A204.1 (cell line): Measurements from ENCODE around the gene IL31RA.

Experiments
- FAIRE-seq: peaks from 2 replicates; lab custom pipeline; 2012; peaks lifted over from hg19 to GRCh38; lab: Jason Lieb, UNC

The IL31RA gene

DNA sequence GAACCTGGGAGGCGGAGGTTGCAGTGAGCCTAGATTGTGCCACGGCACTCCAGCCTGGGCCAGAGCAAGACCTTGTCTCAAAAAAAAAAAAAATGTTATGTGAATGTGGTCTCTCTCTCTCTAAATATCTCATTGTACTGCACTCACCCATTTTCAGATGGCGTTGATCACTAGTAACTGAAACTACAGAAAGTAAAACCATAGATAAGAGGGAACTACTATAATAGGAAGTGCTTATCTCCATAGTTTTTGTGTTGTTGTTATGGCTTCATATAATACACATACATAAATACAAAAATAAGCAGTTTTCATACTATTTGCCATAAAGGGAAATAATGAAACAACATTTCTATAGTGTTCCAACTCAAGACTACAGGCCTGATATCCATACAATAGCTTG lies 9.1 kb downstream of the IL31RA start:
- FAIRE-seq, result no peak

GRCh38 chr5:55860709-55861108 lies 9.6 kb downstream of the IL31RA start:
- FAIRE-seq, result no peak

DNA sequence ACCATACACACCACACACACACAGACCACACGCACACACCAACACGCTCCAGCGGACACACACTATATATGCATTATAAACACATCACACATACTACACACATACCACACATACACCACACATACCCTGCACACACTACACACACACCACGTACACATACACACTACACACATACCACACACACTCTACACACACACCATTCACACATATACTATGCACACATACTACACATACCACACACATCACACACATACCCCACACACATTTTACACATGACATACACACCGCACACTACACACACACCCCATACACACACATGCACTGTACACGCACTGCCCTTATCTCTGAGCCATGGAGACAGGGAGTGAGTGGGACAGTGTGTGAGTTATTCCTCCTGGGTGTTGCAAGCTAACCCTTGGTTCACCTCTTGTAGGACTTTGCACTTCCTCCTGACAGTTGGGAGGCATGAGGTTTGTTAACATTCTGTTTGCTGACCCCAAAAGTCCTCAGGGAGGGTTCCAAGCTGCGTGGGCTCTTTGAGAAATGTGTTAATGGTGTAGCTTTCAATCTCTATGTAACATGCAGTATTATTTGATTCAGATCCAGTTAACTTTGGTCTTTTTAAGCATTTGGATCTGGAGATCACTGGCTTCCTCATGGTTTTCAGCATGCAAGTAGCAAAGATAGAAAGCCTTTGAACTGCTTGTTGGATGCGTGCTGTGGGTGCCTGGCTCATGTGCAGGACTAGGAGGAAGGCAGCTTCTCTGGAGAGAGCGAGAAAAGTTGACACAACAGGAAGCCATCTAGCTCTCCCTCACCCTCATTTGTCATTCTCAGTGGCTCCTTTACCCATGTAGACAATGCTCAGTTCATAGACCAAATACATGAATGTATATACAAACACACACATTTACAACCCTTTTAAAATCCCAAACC lies 13.7 kb downstream of the IL31RA start:
- no peak for FAIRE-seq

GRCh38 chr5:55865831-55866230 lies 14.7 kb downstream of the IL31RA start:
- no peak for FAIRE-seq

DNA sequence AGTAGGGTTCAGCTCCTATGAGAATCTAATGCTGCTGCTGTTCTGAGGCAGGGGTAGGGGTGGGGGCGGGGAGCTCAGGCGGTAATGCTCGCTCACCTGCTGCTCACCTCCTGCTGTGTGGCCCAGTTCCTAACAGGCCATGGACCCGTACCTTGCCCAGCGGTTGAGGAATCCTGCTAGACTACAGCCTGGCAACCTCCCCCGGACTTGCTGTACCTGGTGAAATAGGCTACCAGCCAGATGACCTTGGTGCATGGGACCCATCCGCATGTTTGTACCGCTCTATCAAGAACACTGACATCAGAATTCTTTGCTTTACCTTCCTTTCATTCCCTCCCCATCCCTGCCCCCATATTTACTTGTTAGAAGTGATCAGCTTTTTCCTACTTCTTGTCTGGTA lies 15.3 kb downstream of the IL31RA start:
- FAIRE-seq, result no peak

DNA sequence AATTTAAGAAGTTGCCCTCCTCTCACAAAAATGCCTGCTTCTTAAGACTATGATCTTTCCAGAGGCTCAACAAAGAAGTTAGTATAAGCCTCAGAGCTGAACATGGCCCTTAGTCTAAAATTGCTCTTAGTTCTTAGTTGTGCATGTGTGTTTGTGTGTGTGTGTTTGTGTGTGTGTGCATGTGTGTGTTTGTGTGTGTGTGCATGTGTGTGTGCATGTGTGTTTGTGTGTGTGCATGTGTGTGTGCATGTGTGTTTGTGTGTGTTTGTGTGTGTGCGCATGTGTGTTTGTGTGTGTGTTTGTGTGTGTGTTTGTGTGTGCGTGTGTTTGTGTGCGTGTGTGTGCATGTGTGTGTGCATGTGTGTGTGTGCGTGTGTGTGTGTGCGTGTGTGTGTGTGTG lies 15.8 kb downstream of the IL31RA start:
- FAIRE-seq, result no peak

DNA sequence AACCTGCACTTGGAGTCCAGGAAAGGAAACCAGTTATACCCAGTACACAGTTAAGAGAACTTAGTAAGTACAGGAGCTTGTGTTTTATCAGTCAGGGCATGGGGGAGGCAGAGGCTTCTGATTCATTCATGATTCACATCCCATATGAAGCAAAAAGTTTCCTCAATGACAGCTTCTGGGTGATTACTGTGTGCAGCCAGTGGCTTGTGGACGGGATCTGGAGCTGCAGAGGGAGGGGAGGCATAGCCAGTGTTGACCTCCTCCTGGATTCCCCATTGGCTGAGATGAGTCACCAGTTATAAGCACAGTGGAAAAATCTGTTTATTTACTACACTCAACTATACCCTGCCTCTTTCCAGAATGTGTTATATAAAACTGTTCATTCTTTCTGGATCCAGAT lies 17.7 kb downstream of the IL31RA start:
- FAIRE-seq, result no peak

- FAIRE-seq, result no peak
Measured at GRCh38 chr5:55869847-55870246, 18.7 kb downstream of the IL31RA start.

- no peak for FAIRE-seq
Measured at GRCh38 chr5:55873234-55873633, 22.1 kb downstream of the IL31RA start.

GRCh38 chr5:55877655-55878054 lies 26.5 kb downstream of the IL31RA start:
- no peak for FAIRE-seq

DNA sequence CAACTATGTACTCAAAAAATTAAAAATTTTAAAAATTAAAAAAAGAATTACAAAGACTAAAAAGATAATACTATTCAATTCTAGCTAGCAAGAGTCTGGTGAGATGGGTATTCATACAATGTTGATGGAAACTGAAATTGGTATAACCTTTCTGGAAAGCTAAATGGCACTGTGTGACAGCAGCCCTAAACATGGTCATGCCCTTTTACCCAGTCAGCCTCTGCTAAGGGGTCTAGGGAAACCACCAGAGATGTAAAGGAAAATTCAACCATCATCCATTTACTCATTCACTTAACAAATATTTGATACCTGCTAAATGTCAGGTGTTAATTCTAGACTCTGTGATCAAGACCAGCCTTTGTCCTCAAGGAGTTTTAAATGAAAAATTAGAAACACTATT lies 29.3 kb downstream of the IL31RA start:
- FAIRE-seq, result no peak

DNA sequence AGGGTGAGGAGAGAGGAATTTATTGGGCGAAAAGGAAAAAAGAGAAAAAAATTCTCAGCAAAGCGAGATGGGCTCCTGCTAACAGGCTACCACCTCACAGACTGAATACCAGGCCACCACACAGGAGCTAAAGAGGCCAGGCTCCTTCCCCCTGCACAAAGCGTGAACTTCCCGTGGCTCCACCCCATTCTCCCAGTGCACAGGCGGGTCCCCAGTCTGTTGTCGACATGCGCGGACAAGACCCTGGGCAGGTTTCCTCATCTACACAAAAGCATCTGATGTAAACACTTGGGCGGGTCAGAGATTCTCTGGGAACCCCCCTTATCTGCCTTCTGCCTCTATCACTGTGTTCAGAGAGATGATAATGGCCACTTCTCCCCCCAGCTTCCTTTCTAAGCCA lies 34.2 kb downstream of the IL31RA start:
- FAIRE-seq, result no peak

DNA sequence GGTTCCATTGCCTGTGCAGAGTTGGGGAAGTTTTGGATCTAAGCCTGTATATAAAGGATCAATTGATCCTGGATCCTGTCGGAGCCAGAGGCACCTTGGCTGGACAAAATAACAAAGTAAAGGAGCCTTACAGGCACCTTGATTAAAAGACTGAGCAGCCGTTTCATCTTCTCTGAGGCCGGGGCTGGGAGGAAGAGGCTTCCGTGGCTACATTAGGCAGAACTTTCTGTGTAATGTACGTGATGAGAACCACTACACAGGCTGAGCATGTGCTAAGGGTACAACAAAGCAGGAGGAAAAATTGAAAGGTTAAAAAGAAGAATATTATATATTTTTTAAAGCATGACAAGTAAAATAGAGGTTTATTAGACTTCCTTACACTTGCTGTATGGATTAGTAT lies 37.0 kb downstream of the IL31RA start:
- no peak for FAIRE-seq

- no peak for FAIRE-seq
Measured at GRCh38 chr5:55892479-55892878, 41.3 kb downstream of the IL31RA start.

DNA sequence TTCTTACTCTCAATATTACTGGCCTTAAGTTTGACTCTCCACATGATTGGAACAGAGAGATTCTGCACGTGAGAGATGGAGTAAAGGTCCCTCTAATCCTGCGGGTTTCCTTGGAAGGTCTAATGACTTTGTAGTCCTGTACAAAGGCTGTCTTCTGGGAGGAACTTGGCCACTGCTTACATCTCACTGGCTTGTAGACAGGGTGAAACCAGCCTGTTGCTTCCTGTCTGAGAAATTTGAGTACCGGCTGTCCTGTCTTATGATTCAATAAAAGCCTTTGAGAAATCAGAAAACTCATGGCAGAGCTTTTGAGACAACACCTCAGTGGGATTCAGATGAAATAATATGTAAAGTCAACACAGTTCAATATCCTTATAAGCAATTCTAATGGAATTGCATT lies 43.0 kb downstream of the IL31RA start:
- FAIRE-seq, result no peak

DNA sequence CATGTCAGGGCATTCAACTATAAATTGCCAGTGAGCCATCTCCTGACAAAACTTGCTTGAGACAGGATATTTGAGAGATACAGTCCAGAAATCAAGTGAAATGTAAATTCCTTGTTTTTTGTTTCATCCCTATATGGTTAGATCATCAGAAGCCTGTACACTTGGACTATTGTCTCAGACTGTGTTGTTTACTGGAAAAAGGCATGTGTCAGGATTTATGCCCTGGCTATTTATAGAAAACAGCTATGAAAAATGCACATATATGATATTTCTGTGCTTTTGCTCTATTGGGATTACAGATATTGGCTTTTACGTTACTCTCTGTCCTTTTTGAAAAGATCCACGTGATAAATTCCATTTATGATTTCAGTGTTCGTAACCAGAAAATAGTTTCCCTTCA lies 44.2 kb downstream of the IL31RA start:
- no peak for FAIRE-seq

GRCh38 chr5:55896238-55896637 lies 45.1 kb downstream of the IL31RA start:
- no peak for FAIRE-seq

GRCh38 chr5:55896663-55897062 lies 45.5 kb downstream of the IL31RA start:
- no peak for FAIRE-seq

- FAIRE-seq, result no peak
Measured at GRCh38 chr5:55897206-55897894, 46.2 kb downstream of the IL31RA start.

- no peak for FAIRE-seq
Measured at GRCh38 chr5:55897905-55898304, 46.7 kb downstream of the IL31RA start.

DNA sequence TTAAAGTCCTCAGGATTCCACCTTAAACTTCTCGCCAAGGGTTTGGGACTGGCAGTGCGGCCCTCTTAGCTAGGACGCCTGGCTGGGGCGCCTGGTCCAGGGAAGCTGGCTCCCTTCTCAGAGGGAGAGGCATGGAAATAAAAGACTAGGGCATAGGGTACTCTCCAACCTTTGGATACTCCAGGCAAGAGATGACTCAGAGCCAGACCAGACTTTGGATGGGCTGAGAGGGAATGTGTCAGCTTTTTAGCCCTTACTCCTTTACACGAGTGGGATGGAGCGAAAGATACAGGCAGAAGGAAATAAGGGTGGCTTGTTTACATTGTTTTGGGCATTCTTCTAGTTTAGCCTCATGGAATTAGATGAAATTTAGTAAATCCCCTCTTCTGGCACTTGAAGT lies 48.2 kb downstream of the IL31RA start:
- FAIRE-seq, result no peak

- FAIRE-seq, result no peak
Measured at GRCh38 chr5:55900068-55900467, 48.9 kb downstream of the IL31RA start.

DNA sequence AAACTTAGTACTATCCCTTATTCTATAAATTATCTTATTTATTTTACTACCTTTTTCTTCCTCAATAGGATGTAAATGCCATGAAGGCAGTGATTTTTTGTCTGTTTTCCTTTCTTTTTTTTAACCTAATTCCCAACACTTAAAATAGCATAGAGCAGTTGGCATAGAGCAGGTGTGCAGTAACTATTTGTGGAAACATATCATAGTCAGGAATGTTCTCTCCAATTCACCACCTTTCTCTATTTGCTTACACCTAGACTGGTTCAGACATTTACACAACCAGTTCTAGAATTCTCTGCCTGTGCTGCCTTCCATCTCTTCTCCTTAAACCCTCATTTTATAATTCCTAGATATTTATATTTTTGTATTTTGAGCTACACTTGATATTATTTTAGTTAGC lies 49.6 kb downstream of the IL31RA start:
- no peak for FAIRE-seq

- FAIRE-seq, result no peak
Measured at GRCh38 chr5:55902696-55903095, 51.5 kb downstream of the IL31RA start.
